H1 (cell line): ENCODE measurements around the gene CISH. TPM values are rescaled to one million over a fixed set of nuclear protein-coding genes. Genes with fewer than 3 reads are reported as not detected.

Source experiments
- CTCF ChIA-PET: fragments of 300-600 bp; sonication (Branson Sonifier 250); formaldehyde crosslinking; loops from one replicate; lab custom pipeline; 2021; ENCODE audit not compliant: partially characterized antibody; lab: Charles Lee
- POLR2A ChIA-PET: fragments of 300-600 bp; sonication (Branson Sonifier 250); formaldehyde crosslinking; loops from one replicate; lab custom pipeline; 2021; ENCODE audit warnings: inconsistent platforms; ENCODE audit not compliant: partially characterized antibody; lab: Charles Lee
- DNase-seq, 2 experiments: peaks; one replicate each; pipeline versions ENCODE4 v3.0.0 to v3.0.0-alpha.2; 2010 to 2022; ENCODE audit warnings: low spot score in 2 of 2, low read depth in 1 of 2, mixed read lengths in 1 of 2
- FAIRE-seq: peaks from 2 replicates; lab custom pipeline; 2011; peaks lifted over from hg19 to GRCh38; lab: Jason Lieb, UNC
- H2AFZ ChIP-seq: 2 replicates; pipeline ENCODE4 v1.8.1; 2012; ENCODE audit warnings: low read length, inconsistent platforms
- H2AK5ac ChIP-seq: 2 replicates; pipeline ENCODE4 v1.6.1; 2013; ENCODE audit warnings: low read depth, low read length
- H2BK120ac ChIP-seq: replicated peaks from 2 replicates; pipeline ENCODE3; 2013; ENCODE audit warnings: low read depth, low read length, inconsistent platforms
- H2BK12ac ChIP-seq: 2 replicates; pipeline ENCODE4 v1.6.1; 2013; ENCODE audit warnings: low read depth, low read length
- H2BK15ac ChIP-seq: 2 replicates; pipeline ENCODE4 v1.6.1; 2013; ENCODE audit warnings: low read length
- H2BK20ac ChIP-seq: 2 replicates; pipeline ENCODE4 v1.6.1; 2013; ENCODE audit warnings: low read length
- H2BK5ac ChIP-seq: 2 replicates; pipeline ENCODE4 v1.6.1; 2013; ENCODE audit warnings: low read depth, low read length
- H3K14ac ChIP-seq: 2 replicates; pipeline ENCODE4 v1.6.1; 2013; ENCODE audit warnings: inconsistent platforms; ENCODE audit not compliant: insufficient read length
- H3K18ac ChIP-seq: 2 replicates; pipeline ENCODE4 v1.6.1; 2013; ENCODE audit warnings: low read length; ENCODE audit errors: extremely low read depth
- H3K23ac ChIP-seq: 2 replicates; pipeline ENCODE4 v1.6.1; 2013; ENCODE audit warnings: inconsistent platforms; ENCODE audit not compliant: insufficient read length
- H3K23me2 ChIP-seq: 2 replicates; pipeline ENCODE4 v1.6.1; 2013; ENCODE audit warnings: low read depth, low read length
- H3K27ac ChIP-seq: 2 replicates; pipeline ENCODE4 v1.6.1; 2011; ENCODE audit warnings: low read depth, low read length, inconsistent platforms
- H3K27me3 ChIP-seq, 4 experiments: replicated peaks in 1 of 4; 1 replicate in 1 of 4; 2 replicates in 3 of 4; pipeline versions ENCODE4 v1.6.1 to v1.8.1; 2011 to 2013; ENCODE audit warnings: low read length in 3 of 4, mild to moderate bottlenecking in 3 of 4, inconsistent platforms in 2 of 4, mixed read lengths in 2 of 4, moderate library complexity in 1 of 4; ENCODE audit not compliant: control insufficient read depth in 3 of 4, insufficient read depth in 3 of 4; ENCODE audit errors: extremely low read depth in 1 of 4
- H3K36me3 ChIP-seq, 4 experiments: 2 replicates each; pipeline versions ENCODE4 v1.6.1 to v1.8.1; 2011 to 2013; ENCODE audit warnings: mild to moderate bottlenecking in 4 of 4, low read length in 3 of 4, moderate library complexity in 2 of 4, control low read depth in 1 of 4, inconsistent platforms in 1 of 4; ENCODE audit not compliant: insufficient read depth in 4 of 4, control insufficient read depth in 2 of 4
- H3K4ac ChIP-seq: replicated peaks from 2 replicates; pipeline ENCODE3; 2013; ENCODE audit warnings: low read length, low read depth, mixed read lengths, inconsistent platforms; ENCODE audit not compliant: insufficient read length
- H3K4me1 ChIP-seq, 4 experiments: replicated peaks in 1 of 4; 1 replicate in 1 of 4; 2 replicates in 3 of 4; pipeline versions ENCODE4 v1.6.1 to v1.8.1; 2011 to 2013; ENCODE audit warnings: low read length in 3 of 4, inconsistent platforms in 2 of 4, mixed read lengths in 1 of 4; ENCODE audit not compliant: insufficient read depth in 4 of 4, control insufficient read depth in 3 of 4
- H3K4me2 ChIP-seq, 2 experiments: 2 replicates each; pipeline versions ENCODE4 v1.6.1 to v1.8.1; 2011 to 2013; ENCODE audit warnings: low read depth in 2 of 2, low read length in 2 of 2, control low read depth in 1 of 2, inconsistent platforms in 1 of 2, mild to moderate bottlenecking in 1 of 2; ENCODE audit not compliant: insufficient read depth in 1 of 2
- H3K4me3 ChIP-seq, 4 experiments: fragments of 200-600, 300-600 bp in 1 of 4; sonication (generic), shearing (Covaris generic), sonication (Bioruptor Twin) in 1 of 4; 2 replicates each; pipeline versions ENCODE4 v1.5.1 to v1.8.1; 2011 to 2016; ENCODE audit warnings: low read length in 4 of 4, low read depth in 3 of 4, control low read depth in 2 of 4, inconsistent platforms in 2 of 4, mild to moderate bottlenecking in 2 of 4, mixed read lengths in 1 of 4, moderate library complexity in 1 of 4; ENCODE audit not compliant: insufficient read depth in 2 of 4; ENCODE audit errors: extremely low read depth in 1 of 4
- H3K56ac ChIP-seq: replicated peaks from 2 replicates; pipeline ENCODE3; 2013; ENCODE audit warnings: low read depth, mild to moderate bottlenecking, mixed read lengths, low read length, inconsistent platforms; ENCODE audit not compliant: insufficient read length
- H3K79me1 ChIP-seq: 2 replicates; pipeline ENCODE4 v1.6.1; 2013; ENCODE audit warnings: low read depth, low read length, control low read depth
- H3K79me2 ChIP-seq, 2 experiments: 2 replicates each; pipeline versions ENCODE4 v1.6.1 to v1.8.1; 2012 to 2013; ENCODE audit warnings: low read length in 2 of 2, mild to moderate bottlenecking in 2 of 2, inconsistent platforms in 1 of 2; ENCODE audit not compliant: insufficient read depth in 2 of 2, control insufficient read depth in 1 of 2
- H3K9ac ChIP-seq, 4 experiments: replicated peaks in 1 of 4; 1 replicate in 1 of 4; 2 replicates in 3 of 4; pipeline versions ENCODE4 v1.6.1 to v1.8.1; 2011 to 2013; ENCODE audit warnings: low read depth in 3 of 4, low read length in 3 of 4, control low read depth in 2 of 4, mild to moderate bottlenecking in 2 of 4, moderate library complexity in 2 of 4, inconsistent platforms in 1 of 4; ENCODE audit errors: extremely low read depth in 1 of 4
- H3K9me3 ChIP-seq, 2 experiments: 2 replicates each; pipeline versions ENCODE4 v1.6.1 to v1.8.1; 2012 to 2013; ENCODE audit warnings: mild to moderate bottlenecking in 2 of 2, moderate library complexity in 2 of 2, control low read depth in 1 of 2, inconsistent platforms in 1 of 2, low read depth in 1 of 2, low read length in 1 of 2, mixed read lengths in 1 of 2; ENCODE audit not compliant: insufficient read depth in 2 of 2
- H4K20me1 ChIP-seq, 2 experiments: replicated peaks in 1 of 2; 2 replicates each; pipeline versions ENCODE3 to v1.8.1; 2011 to 2013; ENCODE audit warnings: inconsistent platforms in 2 of 2, low read length in 2 of 2, mild to moderate bottlenecking in 1 of 2; ENCODE audit not compliant: insufficient read depth in 2 of 2, control insufficient read depth in 1 of 2
- H4K5ac ChIP-seq: 2 replicates; pipeline ENCODE4 v1.6.1; 2013; ENCODE audit warnings: low read length, low read depth, mixed read lengths, inconsistent platforms; ENCODE audit not compliant: insufficient read length
- H4K8ac ChIP-seq: 2 replicates; pipeline ENCODE4 v1.8.0; 2013; ENCODE audit warnings: mild to moderate bottlenecking, moderate library complexity, low read length, inconsistent platforms; ENCODE audit not compliant: insufficient read depth; ENCODE audit errors: extremely low read depth
- H4K91ac ChIP-seq: replicated peaks from 2 replicates; pipeline ENCODE3; 2013; ENCODE audit warnings: low read length, mixed read lengths, inconsistent platforms; ENCODE audit not compliant: insufficient read length
- BRCA1 ChIP-seq: IDR thresholded peaks from 2 replicates; pipeline ENCODE4 v1.6.1; 2012; ENCODE audit warnings: low read depth, low read length, improper control_type of control experiment
- EZH2 ChIP-seq: fragments of 200-600 bp; sonication (generic); IDR thresholded peaks from 2 replicates; pipeline ENCODE4 v1.7.1; 2012; ENCODE audit warnings: low read depth, mild to moderate bottlenecking, moderate library complexity, low read length, inconsistent platforms; ENCODE audit not compliant: severe bottlenecking
- HDAC2 ChIP-seq, 2 experiments: fragments of 300-600 bp in 1 of 2; sonication (generic) in 1 of 2; IDR thresholded peaks; 2 replicates each; pipeline ENCODE4 v1.6.1; 2011 to 2012; ENCODE audit warnings: low read depth in 2 of 2, low read length in 2 of 2, mild to moderate bottlenecking in 2 of 2, moderate library complexity in 2 of 2, borderline replicate concordance in 1 of 2, inconsistent platforms in 1 of 2
- POU5F1 ChIP-seq: IDR thresholded peaks from 2 replicates; pipeline ENCODE4 v1.6.1; 2011; ENCODE audit warnings: low read depth, mild to moderate bottlenecking, low read length, moderate library complexity
- SAP30 ChIP-seq: fragments of 300-600 bp; sonication (generic); IDR thresholded peaks from 2 replicates; pipeline ENCODE4 v1.7.1; 2012; ENCODE audit warnings: low read length, moderate library complexity, mild to moderate bottlenecking, inconsistent platforms; ENCODE audit not compliant: insufficient read depth, insufficient replicate concordance
- SIRT6 ChIP-seq: IDR thresholded peaks from one replicate; pipeline ENCODE4 v1.7.1; 2012; ENCODE audit warnings: low read length, inconsistent platforms
- SP4 ChIP-seq: IDR thresholded peaks from 2 replicates; pipeline ENCODE4 v1.6.1; 2012; ENCODE audit warnings: low read length, inconsistent platforms
- TAF7 ChIP-seq: optimal IDR thresholded peaks from 2 replicates; pipeline ENCODE3; 2011; ENCODE audit warnings: low read depth, mild to moderate bottlenecking, inconsistent platforms, low read length, moderate library complexity, borderline replicate concordance
- WGBS, 2 experiments: shearing (Covaris generic) in 1 of 2; methylation state at CpG; one replicate each; pipeline versions ENCODE4 v1.1.6 to v1.1.7; 2013 to 2015; ENCODE audit warnings: low lambda C conversion rate in 2 of 2, mixed read lengths in 2 of 2, inconsistent platforms in 1 of 2, low coverage in 1 of 2, missing lambda C conversion rate in 1 of 2; ENCODE audit not compliant: insufficient replicate concordance in 2 of 2, insufficient coverage in 1 of 2, insufficient read length in 1 of 2; ENCODE audit errors: extremely low coverage in 1 of 2, missing lambda C conversion rate in 1 of 2; 5-methylcytosine and 5-hydroxymethylcytosine counted together
- polyA plus RNA-seq, 7 experiments: library from polyadenylated mRNA; depleted of rRNA in 3 of 7; stranded (reverse) in 5 of 7; unstranded in 2 of 7; fragments of >200 nt in 5 of 7; fragments of 200-250 nt in 2 of 7; gene quantifications; 1 replicate in 5 of 7; 2 replicates in 1 of 7; 4 replicates in 1 of 7; pipeline versions ENCODE4 v1.2.1 to v1.2.3, GENCODE V29; 2011 to 2013; ENCODE audit warnings: missing spikeins in 2 of 7, mixed read lengths in 2 of 7
- total RNA-seq: library from RNA; stranded (reverse); fragmentation: NEBNext Ultra II Directional; extraction: Animal tissue kit (Norgen Biotek cat#: 25700); gene quantifications from 2 replicates; pipeline ENCODE4 v1.2.1, GENCODE V29; 2021
- TF ChIP-seq, protein P1 (sequence below): IDR thresholded peaks from 2 replicates; pipeline ENCODE4 v1.6.1; 2011; ENCODE audit warnings: low read depth, mild to moderate bottlenecking, low read length; ENCODE audit not compliant: insufficient read depth

The CISH gene
- total and polyA plus RNA-seq, 2 of the 8 experiments (the other 6 are each of a cell fraction or from before 2014, with no cell fraction given), result 1.9 to 2.2 TPM

DNA sequence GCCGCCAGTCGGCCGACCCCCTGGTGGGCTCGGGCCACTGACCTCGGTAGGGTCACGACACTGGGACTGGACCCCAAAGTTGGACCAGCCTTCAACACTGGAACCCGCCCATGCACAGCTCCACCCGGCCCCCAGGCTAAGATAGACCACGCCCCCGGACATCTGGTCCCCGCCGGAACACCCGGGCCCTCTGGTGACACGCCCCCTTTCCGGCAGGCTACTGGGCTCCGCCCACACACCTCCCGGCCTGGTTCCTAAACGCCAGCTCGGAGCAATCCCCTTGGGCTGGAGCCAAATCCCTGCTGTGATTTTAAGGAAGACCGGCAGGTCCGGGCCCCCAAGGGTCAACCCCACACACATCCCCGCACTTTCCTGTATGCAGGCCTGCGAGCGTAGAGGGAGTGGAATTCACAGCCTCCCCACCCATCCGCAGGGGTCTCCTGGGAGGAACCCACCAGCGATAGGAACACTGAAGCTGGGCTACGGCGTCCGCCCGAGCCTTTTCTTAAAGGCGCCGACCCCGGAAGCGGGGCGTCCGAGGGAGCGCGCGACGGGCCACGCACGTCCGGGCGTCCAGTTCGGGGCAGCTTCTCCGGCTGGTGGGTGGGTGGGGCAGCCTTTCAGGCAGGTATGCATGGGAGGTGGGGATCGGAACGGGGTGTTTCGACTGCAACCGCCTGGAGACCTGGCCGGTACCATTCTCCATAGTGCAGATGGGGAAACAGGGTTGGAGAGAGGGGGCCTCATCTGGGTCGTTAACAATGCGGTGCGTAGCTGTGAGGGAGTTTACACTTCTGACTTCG lies 42.4 kb downstream of the CISH start, which contains the start of gene HEMK1:
Gene HEMK1 (plus strand): TSS at position 576 of the 803 bp plus-strand sequence. CDS start 1,583 bp downstream, outside the sequence.
- H3K56ac ChIP-seq, result peak within 1 kb of the TSS; percentile 70
- no peak within 1 kb of the TSS for H2AK5ac ChIP-seq
- FAIRE-seq (peak; percentile 39), DNase-seq (peak; percentile 79 to 99)
- peak within 1 kb of the TSS; percentile 65 for H3K27ac ChIP-seq
- H2BK20ac ChIP-seq, result no peak within 1 kb of the TSS
- H3K23ac ChIP-seq, result no peak within 1 kb of the TSS
- H3K14ac ChIP-seq, result no peak within 1 kb of the TSS
- H3K4me3 ChIP-seq, result peak within 1 kb of the TSS; percentile 68 to 98 (median 77)
- peaks cover 15% of the 10 kb centered on the region; the same call in 1 of the 2 replicates for H3K23me2 ChIP-seq
- no peaks in the 10 kb centered on the region; the same call in 1 of the 2 replicates for H3K79me1 ChIP-seq
- no peaks in the 10 kb centered on the region for H3K9me3 ChIP-seq
- peak within 1 kb of the TSS; percentile 52 for H4K91ac ChIP-seq
- no peaks in the 10 kb centered on the region for H3K79me2 ChIP-seq
- H3K36me3 ChIP-seq, result no peaks in the 10 kb centered on the region
- H2BK15ac ChIP-seq, result no peak within 1 kb of the TSS
- H3K18ac ChIP-seq, result peak within 1 kb of the TSS; percentile 93
- peak within 1 kb of the TSS; percentile 95 for H4K8ac ChIP-seq
- H2BK5ac ChIP-seq, result peak within 1 kb of the TSS; percentile 88
- 1% methylated on average over 53 of the region's 55 CpGs; no CpG with 5 or more reads in 1 of the 2 experiments for WGBS, 2 experiments
- H3K4me2 ChIP-seq, result peak within 1 kb of the TSS; percentile 78 to 88
- peak within 1 kb of the TSS; percentile 72 for H4K5ac ChIP-seq
- H3K4ac ChIP-seq, result peak within 1 kb of the TSS; percentile 57
- ChIA-PET CTCF (interaction anchor here (0.5 to 46.5 kb wide), 12 partner anchors 12 to 977 kb away, joined by 3 to 863 read pairs (median 5); partner anchors contain the start of genes CISH and MAPKAPK3), POLR2A (interaction anchor here (0.7 to 3.4 kb wide), 16 partner anchors 8 to 823 kb away, joined by 3 to 12 read pairs (median 4); partner anchors contain the start of genes CACNA2D2, CISH and MANF)
- H3K4me1 ChIP-seq, result peaks cover 0 to 6% (median 4%) of the 10 kb centered on the region in 4 experiments; a peak in 5 of 7 replicates
- peak within 1 kb of the TSS in 3 of 4 experiments; percentile 44 to 85 (median 65); a peak in 6 of 7 replicates for H3K9ac ChIP-seq
- no peaks in the 10 kb centered on the region for H4K20me1 ChIP-seq
- no peak within 1 kb of the TSS for H2BK120ac ChIP-seq
- H3K27me3 ChIP-seq, result peaks cover 0 to 13% (median 5%) of the 10 kb centered on the region in 4 experiments; a peak in 4 of 7 replicates
- H2AFZ ChIP-seq, result 0 out of 2 replicates have a peak within 1 kb of the TSS, but pooled peaks have one; percentile 87
- no peak within 1 kb of the TSS for H2BK12ac ChIP-seq
- TF ChIP-seq SIRT6 (no peak), SAP30 (no peak), HDAC2 (IDR thresholded peaks at IDR 0.05; ENCODE audit: borderline replicate concordance in 1 of 2, low read depth in 2 of 2, low read length in 2 of 2) (peak in 1 of 2 experiments; percentile 75; a peak in 1 of 4 replicates), EZH2 (no peak), BRCA1 (no peak), TAF7 (peak; percentile 86), POU5F1 (no peak), SP4 (peak; percentile 79; the same call in 1 of the 2 replicates)
- TF ChIP-seq, protein P1, sequence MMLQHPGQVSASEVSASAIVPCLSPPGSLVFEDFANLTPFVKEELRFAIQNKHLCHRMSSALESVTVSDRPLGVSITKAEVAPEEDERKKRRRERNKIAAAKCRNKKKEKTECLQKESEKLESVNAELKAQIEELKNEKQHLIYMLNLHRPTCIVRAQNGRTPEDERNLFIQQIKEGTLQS, result 0 out of 2 replicates have a peak, but pooled peaks have one; percentile 9
